CD4-positive, alpha-beta T cell treated with Interferon alpha-2 for 1 hour (primary cell): ENCODE results near the gene CENPP.
A peak's percentile ranks its signal among the peaks of the same experiment; 100 is the strongest.

Experiments used
- DNase-seq, 2 donors: peaks; one replicate each; pipeline ENCODE4 v3.0.0-alpha.2; 2020 to 2022

Gene CENPP

DNA sequence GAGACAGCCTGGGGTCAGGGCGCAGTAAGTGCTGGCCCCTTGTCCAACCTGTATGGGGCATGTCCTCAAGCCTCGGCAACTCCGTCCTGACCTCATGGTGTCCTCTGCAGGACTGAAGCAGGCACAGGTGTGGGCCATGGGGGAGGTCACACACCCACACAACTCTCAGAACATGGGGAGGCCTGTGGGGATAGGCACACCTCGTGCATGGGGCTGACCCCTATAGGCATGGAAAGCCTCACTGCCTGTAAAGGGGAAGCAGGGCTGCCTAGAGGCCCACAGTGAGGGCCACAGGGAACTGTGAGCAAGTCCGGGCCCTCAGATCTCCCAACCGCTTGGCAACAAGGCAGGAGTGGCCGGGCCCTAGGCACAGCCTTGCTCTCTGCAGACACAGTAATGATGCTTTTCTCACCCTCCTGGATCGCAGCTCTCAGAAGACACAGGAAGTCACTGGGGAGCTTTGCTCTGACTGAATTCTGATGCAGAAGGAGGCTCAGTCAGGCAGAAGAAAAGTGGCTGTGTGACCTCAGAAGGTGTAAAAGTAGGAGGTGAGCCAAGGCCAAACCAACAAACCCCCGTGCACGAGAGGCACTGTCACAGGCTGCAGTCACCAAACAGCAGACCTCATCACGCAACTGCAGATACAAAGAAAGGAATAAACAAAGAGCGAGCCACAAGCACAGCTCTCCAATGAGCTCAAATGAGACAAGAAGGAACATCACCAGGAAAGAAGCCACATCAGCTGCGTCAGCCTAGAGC is 338.8 kb downstream of the CENPP start:
- peak in 1 of 2 donors; percentile 20 for DNase-seq

DNA sequence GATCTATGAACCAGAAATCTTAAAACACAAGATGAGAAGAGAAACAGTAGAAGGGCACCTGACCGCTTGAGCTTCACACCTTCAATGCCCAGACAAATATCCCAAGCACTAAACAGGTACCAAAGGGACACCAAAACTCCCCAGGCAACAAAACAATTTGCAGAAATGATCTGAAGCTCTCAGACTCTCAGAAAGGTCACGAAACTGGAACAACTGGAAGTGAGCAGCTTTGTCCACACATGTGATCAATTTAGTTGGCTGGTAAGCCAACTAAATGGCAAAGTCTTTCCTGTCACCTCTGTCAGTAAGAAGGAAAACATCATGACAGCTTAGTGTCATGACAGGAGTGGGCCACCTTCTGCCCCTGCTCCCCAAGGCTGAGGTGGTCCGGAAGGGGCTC is 340.1 kb downstream of the CENPP start:
- DNase-seq: no peak

DNA sequence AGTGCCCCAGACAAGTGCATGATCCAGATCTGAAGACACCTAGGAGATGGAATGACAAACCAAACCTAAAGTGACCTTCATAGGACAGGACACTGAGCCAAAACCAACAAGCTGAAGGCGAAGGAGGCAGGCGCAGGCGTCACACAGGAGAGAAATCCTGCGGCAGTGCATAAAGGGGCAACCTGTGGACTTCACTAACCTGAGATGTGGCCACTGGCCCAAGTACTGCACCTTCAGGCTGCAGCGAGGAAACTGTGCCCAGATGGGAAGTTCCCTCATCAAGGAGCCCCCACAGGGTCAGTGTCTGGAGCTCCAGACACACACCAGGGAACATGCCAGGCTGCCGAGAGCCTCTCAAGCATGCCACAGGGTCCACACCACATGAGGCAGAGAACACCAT is 340.5 kb downstream of the CENPP start:
- DNase-seq: no peak

DNA sequence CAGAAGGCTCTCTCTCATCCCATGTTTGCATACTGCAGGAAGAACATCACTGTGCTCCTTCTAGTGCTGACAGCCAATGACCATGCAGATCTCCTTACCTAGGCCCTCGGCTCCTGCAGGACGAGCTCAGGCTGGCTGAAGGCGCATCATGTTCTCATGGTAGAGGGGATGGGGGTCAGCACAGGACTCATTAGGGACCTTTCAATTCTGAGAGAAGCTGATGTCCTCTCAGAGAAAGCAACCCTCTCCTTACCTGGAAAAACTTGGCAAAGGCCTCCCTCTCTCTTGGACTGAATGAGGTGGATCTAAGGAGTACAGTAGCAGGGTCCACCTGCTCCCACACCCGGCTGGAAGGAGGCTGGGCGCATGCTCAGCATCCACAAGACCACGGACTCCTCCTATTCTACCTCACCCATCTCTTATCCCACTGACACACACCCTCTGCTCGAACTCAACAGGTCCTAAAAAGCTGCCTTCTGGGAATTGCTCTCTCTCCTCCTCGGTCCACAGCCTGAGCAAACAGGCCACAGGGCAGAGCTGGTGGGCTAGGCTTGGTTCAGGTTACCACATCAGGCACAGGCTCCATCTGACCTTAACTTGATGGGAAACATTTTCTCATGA is 341.3 kb downstream of the CENPP start:
- no peak for DNase-seq

DNA sequence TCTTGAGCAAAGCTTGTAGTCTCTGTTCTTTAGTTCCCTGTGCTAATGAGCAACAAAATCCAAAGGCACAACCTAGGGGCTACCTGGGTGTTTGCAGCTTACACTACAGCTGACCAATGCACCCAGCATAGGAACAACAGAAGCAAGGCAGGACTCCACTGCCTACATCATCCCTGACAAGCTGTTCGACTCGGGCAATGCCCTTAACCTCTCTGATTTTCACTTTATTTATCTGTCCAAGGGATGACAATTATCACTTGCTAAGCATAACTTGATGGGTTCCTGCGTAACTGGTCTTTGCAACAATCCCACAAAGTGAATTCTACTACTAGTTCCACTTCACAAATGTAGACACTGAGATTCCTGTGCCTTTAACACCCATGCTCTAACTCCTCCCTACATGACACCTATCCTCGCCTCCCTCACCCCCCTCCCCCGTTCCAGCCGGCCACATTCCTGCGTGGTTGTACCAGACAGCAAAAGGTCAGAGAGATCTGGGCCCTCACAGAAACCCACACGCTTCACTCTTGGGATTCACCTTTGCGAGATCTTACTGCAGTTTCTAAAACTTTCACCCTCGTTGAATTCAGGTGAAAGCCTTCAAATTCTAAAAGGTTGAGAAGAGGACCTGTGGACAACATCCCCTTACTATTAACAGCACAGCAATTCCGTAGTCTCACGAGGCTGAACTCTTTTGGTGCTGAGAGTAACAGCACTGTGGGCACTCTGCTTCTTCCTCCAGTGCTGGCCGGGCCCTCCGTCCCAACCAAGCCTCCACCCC is 343.2 kb downstream of the CENPP start:
- peak in 1 of 2 donors; percentile 22 for DNase-seq

DNA sequence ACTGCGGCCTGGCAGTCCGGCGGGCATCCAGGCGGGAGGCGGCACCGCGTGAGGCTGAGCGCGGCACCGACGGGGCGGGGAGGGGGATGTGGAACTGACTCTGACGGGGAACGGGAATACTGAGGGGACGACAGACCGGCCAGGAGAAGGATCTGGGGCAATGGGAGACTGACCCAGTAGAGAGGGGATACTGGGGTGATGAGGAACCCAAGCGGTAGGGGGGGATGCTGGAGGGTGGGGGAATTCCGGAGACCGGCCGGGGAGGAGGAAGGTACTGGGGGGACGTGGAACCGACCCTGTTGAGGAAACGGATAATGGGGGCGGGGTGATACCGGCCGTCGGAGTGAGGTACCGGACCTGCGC is 343.8 kb downstream of the CENPP start:
- no peak for DNase-seq
